HEK293 (cell line): ENCODE data around the gene RAD51C.

Experiments
- CTCF ChIA-PET: fragments of 350-600 bp; formaldehyde crosslinking; extraction: SDS; loops from one replicate; lab custom pipeline; 2021; ENCODE audit warnings: antibody characterized with exemption; lab: Yijun Ruan, JAX
- POLR2A ChIA-PET: fragments of 300-600 bp; formaldehyde crosslinking; extraction: SDS; loops from one replicate; lab custom pipeline; 2020; ENCODE audit warnings: antibody characterized with exemption, inconsistent platforms; lab: Yijun Ruan, JAX
- H3K27ac ChIP-seq: fragments of 200-500 bp; sonication (Bioruptor generic); 2 replicates; pipeline ENCODE4 v1.5.1; 2014; ENCODE audit warnings: low read depth, low read length, control low read depth, inconsistent platforms; ENCODE audit errors: extremely low read depth
- H3K36me3 ChIP-seq, 2 experiments: fragments of 200-500 bp in 1 of 2; sonication (Bioruptor generic) in 1 of 2; 1 replicate in 1 of 2; 2 replicates in 1 of 2; pipeline ENCODE4 v1.5.1; 2014 to 2017; ENCODE audit warnings: inconsistent platforms in 2 of 2, low read length in 2 of 2; ENCODE audit not compliant: control insufficient read depth in 2 of 2, insufficient read depth in 1 of 2
- H3K4me1 ChIP-seq: fragments of 200-500 bp; sonication (Bioruptor generic); 2 replicates; pipeline ENCODE4 v1.5.1; 2014; ENCODE audit warnings: mild to moderate bottlenecking, low read length, inconsistent platforms; ENCODE audit not compliant: control insufficient read depth, insufficient read depth
- H3K4me3 ChIP-seq: 2 replicates; pipeline ENCODE4 v1.5.1; 2011; ENCODE audit warnings: low read depth, mild to moderate bottlenecking, control low read depth, low read length, moderate library complexity
- H3K9me3 ChIP-seq: fragments of 200-500 bp; sonication (Bioruptor generic); 2 replicates; pipeline ENCODE4 v1.5.1; 2014; ENCODE audit warnings: low read depth, low read length, inconsistent platforms; ENCODE audit not compliant: control insufficient read depth, insufficient read depth
- EGR2 ChIP-seq: fragments of 450-650 bp; formaldehyde crosslinking; IDR thresholded peaks from 2 replicates; pipeline ENCODE4 v1.5.1; 2016; ENCODE audit warnings: low read depth, missing biosample characterization, missing genetic modification characterization
- KLF10 ChIP-seq: fragments of 450-650 bp; IDR thresholded peaks from 2 replicates; pipeline ENCODE4 v1.5.1; 2018; ENCODE audit warnings: missing biosample characterization, mild to moderate bottlenecking, missing genetic modification characterization
- SCRT2 ChIP-seq: fragments of 450-650 bp; formaldehyde crosslinking; IDR thresholded peaks from 2 replicates; pipeline ENCODE4 v1.5.1; 2016; ENCODE audit warnings: missing biosample characterization, missing genetic modification characterization
- WT1 ChIP-seq: fragments of 450-650 bp; formaldehyde crosslinking; IDR thresholded peaks from 2 replicates; pipeline ENCODE4 v1.5.1; 2016; ENCODE audit warnings: missing biosample characterization, missing genetic modification characterization
- ZFP37 ChIP-seq: fragments of 450-650 bp; formaldehyde crosslinking; IDR thresholded peaks from 2 replicates; pipeline ENCODE4 v1.5.1; 2016; ENCODE audit warnings: missing biosample characterization, missing genetic modification characterization
- ZNF133 ChIP-seq: fragments of 450-650 bp; formaldehyde crosslinking; IDR thresholded peaks from 2 replicates; pipeline ENCODE4 v1.5.1; 2016; ENCODE audit warnings: missing biosample characterization, missing genetic modification characterization
- ZNF146 ChIP-seq: fragments of 450-650 bp; formaldehyde crosslinking; IDR thresholded peaks from 2 replicates; pipeline ENCODE4 v1.5.1; 2016; ENCODE audit warnings: missing biosample characterization, missing genetic modification characterization
- ZNF239 ChIP-seq: fragments of 450-650 bp; formaldehyde crosslinking; IDR thresholded peaks from 2 replicates; pipeline ENCODE4 v1.5.1; 2016; ENCODE audit warnings: missing biosample characterization, missing genetic modification characterization
- ZNF266 ChIP-seq: fragments of 450-650 bp; formaldehyde crosslinking; IDR thresholded peaks from 2 replicates; pipeline ENCODE4 v1.5.1; 2016; ENCODE audit warnings: missing biosample characterization, missing genetic modification characterization, low read depth
- ZNF274 ChIP-seq, 2 experiments: fragments of 200-500 bp in 1 of 2; fragments of 450-650 bp in 1 of 2; sonication (Bioruptor generic) in 1 of 2; formaldehyde crosslinking in 1 of 2; IDR thresholded peaks; 2 replicates each; pipeline versions ENCODE4 v1.5.1 to v1.6.1; 2014 to 2016; ENCODE audit warnings: borderline replicate concordance in 1 of 2, inconsistent platforms in 1 of 2, low read length in 1 of 2, missing biosample characterization in 1 of 2, missing genetic modification characterization in 1 of 2
- ZNF366 ChIP-seq: fragments of 450-650 bp; formaldehyde crosslinking; conservative IDR thresholded peaks from 2 replicates; pipeline ENCODE4 v1.5.1; 2016; ENCODE audit warnings: missing biosample characterization, missing genetic modification characterization
- ZNF404 ChIP-seq: fragments of 450-650 bp; formaldehyde crosslinking; IDR thresholded peaks from 2 replicates; pipeline ENCODE4 v1.5.1; 2017; ENCODE audit warnings: missing biosample characterization, missing genetic modification characterization
- ZNF585B ChIP-seq: fragments of 450-650 bp; formaldehyde crosslinking; IDR thresholded peaks from 2 replicates; pipeline ENCODE4 v1.5.1; 2016; ENCODE audit warnings: missing biosample characterization, missing genetic modification characterization
- ZNF600 ChIP-seq: fragments of 450-650 bp; formaldehyde crosslinking; IDR thresholded peaks from 2 replicates; pipeline ENCODE4 v1.5.1; 2016; ENCODE audit warnings: missing biosample characterization, missing genetic modification characterization
- ZNF677 ChIP-seq: fragments of 450-650 bp; IDR thresholded peaks from 2 replicates; pipeline ENCODE4 v1.5.0; 2018; ENCODE audit warnings: missing biosample characterization, mild to moderate bottlenecking, missing genetic modification characterization, moderate library complexity
- ZNF776 ChIP-seq: fragments of 450-650 bp; formaldehyde crosslinking; IDR thresholded peaks from 2 replicates; pipeline ENCODE4 v1.5.0; 2017; ENCODE audit warnings: missing biosample characterization, missing genetic modification characterization, borderline replicate concordance
- ZXDB ChIP-seq: fragments of 450-650 bp; formaldehyde crosslinking; IDR thresholded peaks from 2 replicates; pipeline ENCODE4 v1.5.1; 2016; ENCODE audit warnings: missing biosample characterization, missing genetic modification characterization
- TF ChIP-seq, protein P1 (sequence below): fragments of 450-650 bp; formaldehyde crosslinking; IDR thresholded peaks from 2 replicates; pipeline ENCODE4 v1.5.1; 2017; ENCODE audit warnings: missing biosample characterization, missing genetic modification characterization
- TF ChIP-seq, protein P2 (sequence below): fragments of 450-650 bp; formaldehyde crosslinking; IDR thresholded peaks from 2 replicates; pipeline ENCODE4 v1.5.1; 2016; ENCODE audit warnings: missing biosample characterization, missing genetic modification characterization, low read depth

The RAD51C gene

DNA sequence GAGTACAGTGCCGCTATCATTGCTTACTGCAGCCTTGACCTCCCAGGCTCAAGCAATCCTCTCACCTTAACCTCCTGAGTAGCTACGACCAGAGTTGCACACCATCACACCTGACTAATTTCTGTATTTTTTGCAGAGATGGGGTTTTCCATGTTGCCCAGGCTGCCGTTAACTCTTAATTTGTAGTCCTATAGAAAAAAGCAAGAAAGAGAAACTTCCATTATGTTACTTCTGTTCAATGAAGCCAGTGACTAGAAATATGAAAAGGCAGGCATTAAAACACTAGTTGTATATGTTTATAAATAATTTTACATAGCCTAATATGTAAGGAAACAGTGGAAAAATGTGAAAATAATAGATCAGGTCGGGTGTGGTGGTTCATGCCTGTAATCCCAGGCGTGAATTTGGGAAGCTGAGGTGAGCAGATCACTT is 9.7 kb downstream of the RAD51C start:
- Histone ChIP-seq H3K36me3 (peaks cover 73 to 79% of the 10 kb centered on the region in 2 experiments), H3K9me3 (no peaks in the 10 kb centered on the region), H3K4me1 (no peaks in the 10 kb centered on the region), H3K27ac (no peak overlapping the region), H3K4me3 (no peak overlapping the region)
- POLR2A ChIA-PET = interaction anchor here (0.7 to 2.3 kb wide), 2 partner anchors 10 to 609 kb away, joined by 5 to 7 read pairs; partner anchors contain the start of genes RAD51C and TEX14
- TF ChIP-seq, protein P1, sequence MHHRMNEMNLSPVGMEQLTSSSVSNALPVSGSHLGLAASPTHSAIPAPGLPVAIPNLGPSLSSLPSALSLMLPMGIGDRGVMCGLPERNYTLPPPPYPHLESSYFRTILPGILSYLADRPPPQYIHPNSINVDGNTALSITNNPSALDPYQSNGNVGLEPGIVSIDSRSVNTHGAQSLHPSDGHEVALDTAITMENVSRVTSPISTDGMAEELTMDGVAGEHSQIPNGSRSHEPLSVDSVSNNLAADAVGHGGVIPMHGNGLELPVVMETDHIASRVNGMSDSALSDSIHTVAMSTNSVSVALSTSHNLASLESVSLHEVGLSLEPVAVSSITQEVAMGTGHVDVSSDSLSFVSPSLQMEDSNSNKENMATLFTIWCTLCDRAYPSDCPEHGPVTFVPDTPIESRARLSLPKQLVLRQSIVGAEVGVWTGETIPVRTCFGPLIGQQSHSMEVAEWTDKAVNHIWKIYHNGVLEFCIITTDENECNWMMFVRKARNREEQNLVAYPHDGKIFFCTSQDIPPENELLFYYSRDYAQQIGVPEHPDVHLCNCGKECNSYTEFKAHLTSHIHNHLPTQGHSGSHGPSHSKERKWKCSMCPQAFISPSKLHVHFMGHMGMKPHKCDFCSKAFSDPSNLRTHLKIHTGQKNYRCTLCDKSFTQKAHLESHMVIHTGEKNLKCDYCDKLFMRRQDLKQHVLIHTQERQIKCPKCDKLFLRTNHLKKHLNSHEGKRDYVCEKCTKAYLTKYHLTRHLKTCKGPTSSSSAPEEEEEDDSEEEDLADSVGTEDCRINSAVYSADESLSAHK (tag by site-specific recombination) = no peak
- CTCF ChIA-PET = no interaction called here

DNA sequence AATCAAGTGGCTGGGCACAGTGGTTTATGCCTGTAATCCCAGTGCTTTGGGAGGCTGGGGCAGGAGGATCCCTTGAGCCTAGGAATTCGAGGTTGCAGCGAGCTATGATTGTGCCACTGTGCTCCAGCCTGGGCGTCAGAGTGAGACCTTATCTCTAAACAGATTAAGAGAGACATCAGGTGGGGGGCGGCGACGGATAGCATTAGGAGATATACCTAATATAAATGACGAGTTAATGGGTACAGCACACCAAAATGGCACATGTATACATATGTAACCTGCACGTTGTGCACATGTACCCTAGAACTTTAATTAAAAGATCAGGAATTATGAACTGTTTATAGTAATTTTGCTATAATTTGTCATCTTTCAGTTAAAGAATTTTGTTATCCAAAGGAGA is 10.3 kb downstream of the RAD51C start:
- TF ChIP-seq ZNF366 (tag by site-specific recombination) = no peak
- TF ChIP-seq KLF10 (tag by site-specific recombination) = no peak
- no peak for TF ChIP-seq ZNF274 (IDR thresholded peaks at IDR 0.05; ENCODE audit: low read length)
- no peak for TF ChIP-seq ZNF274 (tag by site-specific recombination; IDR thresholded peaks at IDR 0.05; ENCODE audit: borderline replicate concordance)
- no peak for TF ChIP-seq ZNF239 (tag by site-specific recombination)
- no peak for TF ChIP-seq SCRT2 (tag by site-specific recombination)
- TF ChIP-seq ZFP37 (tag by site-specific recombination) = no peak
- no peak for TF ChIP-seq ZNF677 (tag by site-specific recombination)
- no peak for TF ChIP-seq ZNF266 (tag by site-specific recombination)
- TF ChIP-seq, protein P2, sequence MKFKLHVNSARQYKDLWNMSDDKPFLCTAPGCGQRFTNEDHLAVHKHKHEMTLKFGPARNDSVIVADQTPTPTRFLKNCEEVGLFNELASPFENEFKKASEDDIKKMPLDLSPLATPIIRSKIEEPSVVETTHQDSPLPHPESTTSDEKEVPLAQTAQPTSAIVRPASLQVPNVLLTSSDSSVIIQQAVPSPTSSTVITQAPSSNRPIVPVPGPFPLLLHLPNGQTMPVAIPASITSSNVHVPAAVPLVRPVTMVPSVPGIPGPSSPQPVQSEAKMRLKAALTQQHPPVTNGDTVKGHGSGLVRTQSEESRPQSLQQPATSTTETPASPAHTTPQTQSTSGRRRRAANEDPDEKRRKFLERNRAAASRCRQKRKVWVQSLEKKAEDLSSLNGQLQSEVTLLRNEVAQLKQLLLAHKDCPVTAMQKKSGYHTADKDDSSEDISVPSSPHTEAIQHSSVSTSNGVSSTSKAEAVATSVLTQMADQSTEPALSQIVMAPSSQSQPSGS (tag by site-specific recombination) = no peak
- no peak for TF ChIP-seq WT1
- TF ChIP-seq ZXDB (tag by site-specific recombination) = no peak
- no peak for TF ChIP-seq EGR2 (tag by site-specific recombination)
- no peak for TF ChIP-seq ZNF600 (tag by site-specific recombination)
- TF ChIP-seq ZNF585B (tag by site-specific recombination) = no peak
- TF ChIP-seq ZNF776 (tag by site-specific recombination) = no peak
- no peak for TF ChIP-seq ZNF133 (tag by site-specific recombination)
- no peak for TF ChIP-seq ZNF404 (tag by site-specific recombination)
- TF ChIP-seq ZNF146 = no peak
- peaks cover 77 to 85% of the 10 kb centered on the region in 2 experiments for H3K36me3 ChIP-seq
- H3K4me3 ChIP-seq = no peak overlapping the region
- H3K4me1 ChIP-seq = no peaks in the 10 kb centered on the region
- ChIA-PET CTCF (interaction anchor here (0.6 to 1.0 kb wide), 2 partner anchors 48 to 184 kb away, joined by 3 to 4 read pairs; no protein-coding TSS in a partner anchor), POLR2A (interaction anchor here (0.7 to 2.3 kb wide), 3 partner anchors 10 to 453 kb away, joined by 3 to 7 read pairs (median 4); partner anchors contain the start of genes PRR11, RAD51C and TEX14)
- H3K9me3 ChIP-seq = no peaks in the 10 kb centered on the region
- no peak overlapping the region for H3K27ac ChIP-seq
